Measurements from ENCODE around the gene UBE2Q2. TPM values are rescaled to one million over a fixed set of nuclear protein-coding genes. Genes with fewer than 3 reads are reported as not detected.

The UBE2Q2 gene
- total RNA-seq, 1 experiment from 2014 or later, result 27.0 TPM

GRCh38 chr15:75900577-75900976 lies 57.3 kb downstream of the UBE2Q2 start:
- CTCF ChIA-PET, result interaction anchor here (1.1 kb wide), 1 partner anchor 16 kb away, joined by 3 read pairs; no protein-coding TSS in a partner anchor

More at GRCh38 chr15:75900577-75900976, 57.3 kb downstream of the UBE2Q2 start:
- no peak for ATAC-seq
- TF ChIP-seq E2F4 (CRISPR knock-in tag; IDR thresholded peaks at IDR 0.05; ENCODE audit: borderline replicate concordance, low read depth), result no peak
- TF ChIP-seq ETV6 (CRISPR knock-in tag; IDR thresholded peaks at IDR 0.05), result no peak
- no peak for TF ChIP-seq ZNF532 (CRISPR knock-in tag; IDR thresholded peaks at IDR 0.05; ENCODE audit: borderline replicate concordance)
- TF ChIP-seq FOXK1 (CRISPR knock-in tag; IDR thresholded peaks at IDR 0.05), result no peak
- TF ChIP-seq FOXP4 (CRISPR knock-in tag; IDR thresholded peaks at IDR 0.05), result no peak
- no peak for TF ChIP-seq ATF3 (CRISPR knock-in tag; conservative IDR thresholded peaks at IDR 0.05)
- TF ChIP-seq, protein P1, sequence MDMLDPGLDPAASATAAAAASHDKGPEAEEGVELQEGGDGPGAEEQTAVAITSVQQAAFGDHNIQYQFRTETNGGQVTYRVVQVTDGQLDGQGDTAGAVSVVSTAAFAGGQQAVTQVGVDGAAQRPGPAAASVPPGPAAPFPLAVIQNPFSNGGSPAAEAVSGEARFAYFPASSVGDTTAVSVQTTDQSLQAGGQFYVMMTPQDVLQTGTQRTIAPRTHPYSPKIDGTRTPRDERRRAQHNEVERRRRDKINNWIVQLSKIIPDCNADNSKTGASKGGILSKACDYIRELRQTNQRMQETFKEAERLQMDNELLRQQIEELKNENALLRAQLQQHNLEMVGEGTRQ (CRISPR knock-in tag; IDR thresholded peaks at IDR 0.05), result no peak
- no peak for TF ChIP-seq TCF7 (CRISPR knock-in tag; IDR thresholded peaks at IDR 0.05; ENCODE audit: low read depth)
- no peak for TF ChIP-seq MXD4 (CRISPR knock-in tag; IDR thresholded peaks at IDR 0.05; ENCODE audit: borderline replicate concordance)
- TF ChIP-seq JAZF1 (CRISPR knock-in tag; IDR thresholded peaks at IDR 0.05), result no peak
- no peak for TF ChIP-seq ZNF423 (CRISPR knock-in tag; IDR thresholded peaks at IDR 0.05)
- TF ChIP-seq TEAD1 (CRISPR knock-in tag; IDR thresholded peaks at IDR 0.05), result no peak
- TF ChIP-seq, protein P2, sequence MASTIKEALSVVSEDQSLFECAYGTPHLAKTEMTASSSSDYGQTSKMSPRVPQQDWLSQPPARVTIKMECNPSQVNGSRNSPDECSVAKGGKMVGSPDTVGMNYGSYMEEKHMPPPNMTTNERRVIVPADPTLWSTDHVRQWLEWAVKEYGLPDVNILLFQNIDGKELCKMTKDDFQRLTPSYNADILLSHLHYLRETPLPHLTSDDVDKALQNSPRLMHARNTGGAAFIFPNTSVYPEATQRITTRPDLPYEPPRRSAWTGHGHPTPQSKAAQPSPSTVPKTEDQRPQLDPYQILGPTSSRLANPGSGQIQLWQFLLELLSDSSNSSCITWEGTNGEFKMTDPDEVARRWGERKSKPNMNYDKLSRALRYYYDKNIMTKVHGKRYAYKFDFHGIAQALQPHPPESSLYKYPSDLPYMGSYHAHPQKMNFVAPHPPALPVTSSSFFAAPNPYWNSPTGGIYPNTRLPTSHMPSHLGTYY (CRISPR knock-in tag; IDR thresholded peaks at IDR 0.05), result no peak
- TF ChIP-seq OVOL2 (CRISPR knock-in tag; IDR thresholded peaks at IDR 0.05; ENCODE audit: borderline replicate concordance), result no peak
- no peak for TF ChIP-seq ATF1 (CRISPR knock-in tag; IDR thresholded peaks at IDR 0.05)
- TF ChIP-seq ATF2 (CRISPR knock-in tag; IDR thresholded peaks at IDR 0.05; ENCODE audit: borderline replicate concordance, low read depth), result no peak
- TF ChIP-seq ZNF671 (CRISPR knock-in tag; IDR thresholded peaks at IDR 0.05), result no peak
- TF ChIP-seq, protein P3, sequence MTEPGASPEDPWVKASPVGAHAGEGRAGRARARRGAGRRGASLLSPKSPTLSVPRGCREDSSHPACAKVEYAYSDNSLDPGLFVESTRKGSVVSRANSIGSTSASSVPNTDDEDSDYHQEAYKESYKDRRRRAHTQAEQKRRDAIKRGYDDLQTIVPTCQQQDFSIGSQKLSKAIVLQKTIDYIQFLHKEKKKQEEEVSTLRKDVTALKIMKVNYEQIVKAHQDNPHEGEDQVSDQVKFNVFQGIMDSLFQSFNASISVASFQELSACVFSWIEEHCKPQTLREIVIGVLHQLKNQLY (CRISPR knock-in tag; IDR thresholded peaks at IDR 0.05), result no peak
- TF ChIP-seq, protein P4, sequence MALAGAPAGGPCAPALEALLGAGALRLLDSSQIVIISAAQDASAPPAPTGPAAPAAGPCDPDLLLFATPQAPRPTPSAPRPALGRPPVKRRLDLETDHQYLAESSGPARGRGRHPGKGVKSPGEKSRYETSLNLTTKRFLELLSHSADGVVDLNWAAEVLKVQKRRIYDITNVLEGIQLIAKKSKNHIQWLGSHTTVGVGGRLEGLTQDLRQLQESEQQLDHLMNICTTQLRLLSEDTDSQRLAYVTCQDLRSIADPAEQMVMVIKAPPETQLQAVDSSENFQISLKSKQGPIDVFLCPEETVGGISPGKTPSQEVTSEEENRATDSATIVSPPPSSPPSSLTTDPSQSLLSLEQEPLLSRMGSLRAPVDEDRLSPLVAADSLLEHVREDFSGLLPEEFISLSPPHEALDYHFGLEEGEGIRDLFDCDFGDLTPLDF (CRISPR knock-in tag; IDR thresholded peaks at IDR 0.05), result no peak
- no peak for TF ChIP-seq SOX15 (CRISPR knock-in tag; IDR thresholded peaks at IDR 0.05)
- no peaks in the 10 kb centered on the region for H3K9me3 Mint-ChIP-seq
- peak overlapping the region; percentile 100; the same call in 1 of the 2 replicates for H3K27ac Mint-ChIP-seq
- no peak for DNase-seq (ENCODE audit: low spot score)
- H3K4me3 Mint-ChIP-seq, result no peak overlapping the region
- peaks cover 17% of the 10 kb centered on the region for H3K36me3 Mint-ChIP-seq
- H3K27me3 Mint-ChIP-seq (ENCODE audit: low read depth), result no peaks in the 10 kb centered on the region
- peaks cover 40% of the 10 kb centered on the region for H3K4me1 Mint-ChIP-seq
- POLR2A ChIA-PET, result no interaction called here

Measured in WTC11 (cell line).